ENCODE measurements around the gene TMEM92. TPM values are rescaled to one million over a fixed set of nuclear protein-coding genes. Genes with fewer than 3 reads are reported as not detected.

The TMEM92 gene
- total RNA-seq, 2 experiments from 2014 or later, result not detected

- Mint-ChIP-seq H3K36me3 (ENCODE audit: low read depth) (no peaks in the 10 kb centered on the region), H3K27ac (no peak overlapping the region), H3K4me3 (no peak overlapping the region), H3K27me3 (peaks cover 28% of the 10 kb centered on the region), H3K9me3 (no peaks in the 10 kb centered on the region), H3K4me1 (ENCODE audit: low read depth) (peaks cover 9% of the 10 kb centered on the region)
- ChIA-PET CTCF (interaction anchor here (0.9 to 13.4 kb wide), 8 partner anchors 17 to 181 kb away, joined by 3 to 209 read pairs (median 8); partner anchors contain the start of genes COL1A1, PDK2 and XYLT2), POLR2A (interaction anchor here (0.9 kb wide), 1 partner anchor 9 kb away, joined by 3 read pairs; no protein-coding TSS in a partner anchor)
- intact Hi-C loops (cut with micrococcal nuclease), result no loop called here
- TF ChIP-seq CTCF (IDR thresholded peaks at IDR 0.05), result no peak
- DNase-seq, result no peak
- no peak for ATAC-seq
Measured at GRCh38 chr17:50275279-50275678, 1.0 kb downstream of the TMEM92 start.

- Mint-ChIP-seq H3K27me3 (peaks cover 30% of the 10 kb centered on the region), H3K4me1 (ENCODE audit: low read depth) (peaks cover 9% of the 10 kb centered on the region)
- intact Hi-C loops (cut with micrococcal nuclease), result no loop called here
Measured at GRCh38 chr17:50276588-50277356, 2.5 kb downstream of the TMEM92 start.

GRCh38 chr17:50277357-50277754 lies 3.1 kb downstream of the TMEM92 start:
- ChIA-PET CTCF (interaction anchor here (13.4 kb wide), 1 partner anchor 76 kb away, joined by 209 read pairs; the partner anchor contains the start of gene COL1A1), POLR2A (no interaction called here)
- Mint-ChIP-seq H3K36me3 (ENCODE audit: low read depth) (no peaks in the 10 kb centered on the region), H3K4me1 (ENCODE audit: low read depth) (peaks cover 9% of the 10 kb centered on the region), H3K9me3 (no peaks in the 10 kb centered on the region), H3K4me3 (no peak overlapping the region), H3K27me3 (peaks cover 35% of the 10 kb centered on the region), H3K27ac (no peak overlapping the region)
- DNase-seq (no peak), ATAC-seq (no peak)
- no peak for TF ChIP-seq CTCF (IDR thresholded peaks at IDR 0.05)
- intact Hi-C loops (cut with micrococcal nuclease), result no loop called here

More at GRCh38 chr17:50276588-50277356, 2.5 kb downstream of the TMEM92 start:
- CTCF ChIA-PET, result interaction anchor here (13.4 kb wide), 1 partner anchor 76 kb away, joined by 209 read pairs; the partner anchor contains the start of gene COL1A1
- no peaks in the 10 kb centered on the region for H3K9me3 Mint-ChIP-seq
- ATAC-seq (no peak), DNase-seq (no peak)
- TF ChIP-seq CTCF (IDR thresholded peaks at IDR 0.05), result no peak
- H3K36me3 Mint-ChIP-seq (ENCODE audit: low read depth), result no peaks in the 10 kb centered on the region
- POLR2A ChIA-PET, result no interaction called here
- H3K4me3 Mint-ChIP-seq, result no peak overlapping the region
- no peak overlapping the region for H3K27ac Mint-ChIP-seq

GRCh38 chr17:50278526-50279180 lies 4.4 kb downstream of the TMEM92 start:
- Mint-ChIP-seq H3K27me3 (peaks cover 36% of the 10 kb centered on the region), H3K36me3 (ENCODE audit: low read depth) (no peaks in the 10 kb centered on the region), H3K9me3 (no peaks in the 10 kb centered on the region), H3K4me1 (ENCODE audit: low read depth) (peaks cover 12% of the 10 kb centered on the region), H3K4me3 (no peak overlapping the region), H3K27ac (no peak overlapping the region)
- no peak for TF ChIP-seq CTCF (IDR thresholded peaks at IDR 0.05)
- intact Hi-C loops (cut with micrococcal nuclease), result no loop called here
- no peak for ATAC-seq
- POLR2A ChIA-PET, result no interaction called here
- CTCF ChIA-PET, result interaction anchor here (13.4 kb wide), 1 partner anchor 78 kb away, joined by 209 read pairs; the partner anchor contains the start of gene COL1A1
- no peak for DNase-seq

GRCh38 chr17:50279181-50279526 lies 4.9 kb downstream of the TMEM92 start:
- Mint-ChIP-seq H3K36me3 (ENCODE audit: low read depth) (no peaks in the 10 kb centered on the region), H3K27me3 (peaks cover 36% of the 10 kb centered on the region), H3K9me3 (no peaks in the 10 kb centered on the region), H3K4me3 (no peak overlapping the region), H3K27ac (no peak overlapping the region), H3K4me1 (ENCODE audit: low read depth) (peaks cover 15% of the 10 kb centered on the region)
- ATAC-seq (no peak), DNase-seq (no peak)
- ChIA-PET CTCF (interaction anchor here (13.4 kb wide), 1 partner anchor 78 kb away, joined by 209 read pairs; the partner anchor contains the start of gene COL1A1), POLR2A (no interaction called here)
- TF ChIP-seq CTCF (IDR thresholded peaks at IDR 0.05), result no peak
- intact Hi-C loops (cut with micrococcal nuclease), result no loop called here

Data from activated CD8-positive, alpha-beta T cell treated with anti-CD3 and anti-CD28 coated beads for 36 hours (primary cell).